SK-N-MC (cell line): ENCODE results near the gene ENO2.

ENCODE experiments used
- EZH2 ChIP-seq: fragments of 200-600 bp; sonication (generic); IDR thresholded peaks from one replicate; pipeline ENCODE4 v1.6.1; 2017; ENCODE audit warnings: antibody characterized with exemption
- FOXP2 ChIP-seq: optimal IDR thresholded peaks from 2 replicates; pipeline ENCODE3; 2011; ENCODE audit warnings: mild to moderate bottlenecking, moderate library complexity; ENCODE audit not compliant: insufficient read depth; ENCODE audit errors: extremely low read length, control extremely low read depth
- POLR2AphosphoS5 ChIP-seq: IDR thresholded peaks from 2 replicates; pipeline ENCODE4 v1.6.1; 2012; ENCODE audit warnings: mild to moderate bottlenecking, low read depth, low read length, borderline replicate concordance

DNA sequence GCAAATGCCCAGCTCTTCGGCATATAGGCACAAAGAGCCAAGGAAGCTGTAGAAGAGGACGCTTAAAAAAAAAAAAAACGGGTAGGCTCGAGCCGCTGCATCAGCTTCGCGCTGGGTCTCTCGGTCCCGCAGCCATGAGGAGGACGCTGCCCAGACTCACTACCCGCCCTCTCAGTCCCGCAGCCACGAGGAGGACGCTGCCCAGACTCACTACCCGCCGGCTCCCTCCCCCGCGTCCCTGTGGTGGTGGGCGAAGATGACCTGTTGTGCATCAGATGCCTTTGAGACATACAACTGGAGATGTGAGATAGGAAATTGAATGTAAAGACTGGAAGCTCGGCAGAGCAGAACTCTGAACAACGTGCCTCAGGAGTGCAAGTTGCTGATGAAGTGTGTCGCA is 29.8 kb upstream of the ENO2 start:
- TF ChIP-seq POLR2AphosphoS5, result no peak
- TF ChIP-seq EZH2, result no peak
- TF ChIP-seq FOXP2, result no peak
